Astrocyte (in vitro differentiated cells and primary cell): ENCODE results near the gene SLC44A1. TPM values are rescaled to one million over a fixed set of nuclear protein-coding genes. Genes with fewer than 3 reads are reported as not detected.

Experiments used
- DNase-seq: peaks from one replicate; pipeline ENCODE4 v3.0.0-alpha.2; 2010; ENCODE audit warnings: low read depth
- FAIRE-seq: peaks from 2 replicates; lab custom pipeline; 2011; peaks lifted over from hg19 to GRCh38; lab: Jason Lieb, UNC
- H2AFZ ChIP-seq: 2 replicates; pipeline ENCODE4 v1.6.0; 2012; ENCODE audit warnings: low read depth, low read length, inconsistent platforms
- H3K27ac ChIP-seq: 2 replicates; pipeline ENCODE4 v1.5.1; 2011; ENCODE audit warnings: low read depth, low read length, inconsistent platforms
- H3K27me3 ChIP-seq: 2 replicates; pipeline ENCODE4 v1.6.0; 2011; ENCODE audit warnings: low read length, inconsistent platforms; ENCODE audit not compliant: insufficient read depth
- H3K36me3 ChIP-seq: 2 replicates; pipeline ENCODE4 v1.5.1; 2011; ENCODE audit warnings: low read length, inconsistent platforms; ENCODE audit not compliant: insufficient read depth
- H3K4me1 ChIP-seq: 2 replicates; pipeline ENCODE4 v1.5.1; 2011; ENCODE audit warnings: low read length, inconsistent platforms; ENCODE audit not compliant: insufficient read depth
- H3K4me2 ChIP-seq: 2 replicates; pipeline ENCODE4 v1.6.0; 2012; ENCODE audit warnings: low read length, inconsistent platforms
- H3K4me3 ChIP-seq: 2 replicates; pipeline ENCODE4 v1.5.1; 2011; ENCODE audit warnings: low read depth, mild to moderate bottlenecking, low read length, inconsistent platforms; ENCODE audit not compliant: insufficient read depth
- H3K79me2 ChIP-seq: 2 replicates; pipeline ENCODE4 v1.6.0; 2012; ENCODE audit warnings: mild to moderate bottlenecking, low read length, inconsistent platforms; ENCODE audit not compliant: insufficient read depth
- H3K9ac ChIP-seq: 2 replicates; pipeline ENCODE4 v1.6.0; 2012; ENCODE audit warnings: mild to moderate bottlenecking, low read length, inconsistent platforms
- H3K9me3 ChIP-seq: 2 replicates; pipeline ENCODE4 v1.5.1; 2012; ENCODE audit warnings: low read depth, mild to moderate bottlenecking, low read length, inconsistent platforms; ENCODE audit not compliant: insufficient read depth
- H4K20me1 ChIP-seq: 2 replicates; pipeline ENCODE4 v1.6.0; 2012; ENCODE audit warnings: low read length, inconsistent platforms; ENCODE audit not compliant: insufficient read depth
- H3K27ac Mint-ChIP-seq: one replicate; pipeline ENCODE4 v1.8.0; 2021; ENCODE audit warnings: mild to moderate bottlenecking, mixed read lengths; ENCODE audit not compliant: unreplicated experiment
- H3K27me3 Mint-ChIP-seq: one replicate; pipeline ENCODE4 v1.8.0; 2021; ENCODE audit warnings: low read depth, mixed read lengths; ENCODE audit not compliant: unreplicated experiment
- H3K36me3 Mint-ChIP-seq: one replicate; pipeline ENCODE4 v1.8.0; 2021; ENCODE audit warnings: low read depth, mixed read lengths; ENCODE audit not compliant: unreplicated experiment
- H3K4me1 Mint-ChIP-seq: one replicate; pipeline ENCODE4 v1.8.0; 2021; ENCODE audit warnings: low read depth, mixed read lengths; ENCODE audit not compliant: unreplicated experiment
- H3K4me3 Mint-ChIP-seq: one replicate; pipeline ENCODE4 v1.8.0; 2021; ENCODE audit warnings: mild to moderate bottlenecking, moderate library complexity, mixed read lengths; ENCODE audit not compliant: unreplicated experiment
- H3K9me3 Mint-ChIP-seq: one replicate; pipeline ENCODE4 v1.8.0; 2021; ENCODE audit warnings: mild to moderate bottlenecking, mixed read lengths; ENCODE audit not compliant: unreplicated experiment
- EZH2 ChIP-seq: IDR thresholded peaks from 2 replicates; pipeline ENCODE4 v1.6.1; 2012; ENCODE audit warnings: mild to moderate bottlenecking, low read length, inconsistent platforms; ENCODE audit not compliant: insufficient read depth
- total RNA-seq: library from RNA; stranded (reverse); gene quantifications from 2 replicates; pipeline ENCODE4 v1.2.1, GENCODE V29; 2021
- TF ChIP-seq, protein P1 (sequence below): IDR thresholded peaks from 2 replicates; pipeline ENCODE4 v1.5.1; 2011; ENCODE audit warnings: low read depth, mild to moderate bottlenecking, inconsistent platforms, low read length, moderate library complexity; ENCODE audit not compliant: insufficient read depth

The SLC44A1 gene
- total RNA-seq, 1 donor from 2014 or later: 43.8 TPM

DNA sequence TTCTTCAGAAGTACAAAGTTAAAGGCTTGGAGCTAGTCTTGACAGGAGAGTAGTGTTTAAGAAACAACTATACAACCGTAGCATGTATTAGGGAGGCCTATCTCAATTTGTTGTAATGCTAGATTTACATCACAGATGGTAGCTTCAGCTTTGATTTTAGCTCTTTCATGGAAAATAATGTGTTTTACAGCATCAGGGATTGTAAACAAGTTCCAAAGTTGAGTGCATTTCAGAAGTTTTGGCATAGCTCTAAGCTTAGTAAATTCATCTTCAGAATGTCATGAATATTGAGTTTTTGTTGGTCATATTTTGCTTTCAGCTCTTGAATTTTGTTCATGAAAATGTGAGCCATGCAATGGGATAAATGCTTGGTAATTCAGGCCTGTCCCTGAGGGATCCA is 30.7 kb downstream of the SLC44A1 start:
- Mint-ChIP-seq H3K9me3 (no peaks in the 10 kb centered on the region), H3K27me3 (no peaks in the 10 kb centered on the region), H3K4me1 (peaks cover 22% of the 10 kb centered on the region), H3K4me3 (no peak overlapping the region), H3K27ac (no peak overlapping the region), H3K36me3 (no peaks in the 10 kb centered on the region)
- H3K4me2 ChIP-seq: no peak overlapping the region
- H3K27ac ChIP-seq: no peak overlapping the region
- no peak overlapping the region for H2AFZ ChIP-seq
- H4K20me1 ChIP-seq: no peaks in the 10 kb centered on the region
- no peak overlapping the region for H3K9ac ChIP-seq
- no peak for DNase-seq
- no peaks in the 10 kb centered on the region for H3K36me3 ChIP-seq
- FAIRE-seq: no peak
- no peaks in the 10 kb centered on the region for H3K27me3 ChIP-seq
- H3K4me3 ChIP-seq: no peak overlapping the region
- no peaks in the 10 kb centered on the region for H3K79me2 ChIP-seq
- TF ChIP-seq, protein P1, sequence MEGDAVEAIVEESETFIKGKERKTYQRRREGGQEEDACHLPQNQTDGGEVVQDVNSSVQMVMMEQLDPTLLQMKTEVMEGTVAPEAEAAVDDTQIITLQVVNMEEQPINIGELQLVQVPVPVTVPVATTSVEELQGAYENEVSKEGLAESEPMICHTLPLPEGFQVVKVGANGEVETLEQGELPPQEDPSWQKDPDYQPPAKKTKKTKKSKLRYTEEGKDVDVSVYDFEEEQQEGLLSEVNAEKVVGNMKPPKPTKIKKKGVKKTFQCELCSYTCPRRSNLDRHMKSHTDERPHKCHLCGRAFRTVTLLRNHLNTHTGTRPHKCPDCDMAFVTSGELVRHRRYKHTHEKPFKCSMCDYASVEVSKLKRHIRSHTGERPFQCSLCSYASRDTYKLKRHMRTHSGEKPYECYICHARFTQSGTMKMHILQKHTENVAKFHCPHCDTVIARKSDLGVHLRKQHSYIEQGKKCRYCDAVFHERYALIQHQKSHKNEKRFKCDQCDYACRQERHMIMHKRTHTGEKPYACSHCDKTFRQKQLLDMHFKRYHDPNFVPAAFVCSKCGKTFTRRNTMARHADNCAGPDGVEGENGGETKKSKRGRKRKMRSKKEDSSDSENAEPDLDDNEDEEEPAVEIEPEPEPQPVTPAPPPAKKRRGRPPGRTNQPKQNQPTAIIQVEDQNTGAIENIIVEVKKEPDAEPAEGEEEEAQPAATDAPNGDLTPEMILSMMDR: no peak
- TF ChIP-seq EZH2: no peak
- no peaks in the 10 kb centered on the region for H3K4me1 ChIP-seq
- no peaks in the 10 kb centered on the region for H3K9me3 ChIP-seq

DNA sequence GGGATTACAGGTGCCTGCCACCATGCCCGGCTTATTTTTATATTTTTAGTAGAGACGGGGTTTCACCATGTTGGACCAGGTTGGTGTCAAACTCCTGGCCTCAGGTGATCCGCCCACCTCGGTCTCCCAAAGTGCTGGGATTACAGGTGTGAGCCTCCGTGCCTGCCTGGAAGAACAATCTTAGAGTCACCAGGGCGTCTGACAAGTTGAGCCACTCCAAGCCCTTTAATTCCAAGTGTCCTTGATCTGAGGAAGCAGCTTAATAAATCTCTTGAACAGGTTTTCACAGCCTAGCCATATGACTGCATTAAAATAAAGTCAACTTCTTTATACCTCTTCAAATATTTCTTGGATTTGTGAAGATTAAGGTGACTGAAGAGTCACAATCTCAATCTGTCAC is 31.5 kb downstream of the SLC44A1 start:
- no peak overlapping the region for H3K4me3 ChIP-seq
- Mint-ChIP-seq H3K27me3 (no peaks in the 10 kb centered on the region), H3K36me3 (no peaks in the 10 kb centered on the region), H3K27ac (no peak overlapping the region), H3K9me3 (no peaks in the 10 kb centered on the region), H3K4me1 (peaks cover 19% of the 10 kb centered on the region), H3K4me3 (no peak overlapping the region)
- TF ChIP-seq, protein P1: no peak
- no peak for DNase-seq
- H4K20me1 ChIP-seq: no peaks in the 10 kb centered on the region
- H3K4me2 ChIP-seq: no peak overlapping the region
- no peak overlapping the region for H3K27ac ChIP-seq
- no peaks in the 10 kb centered on the region for H3K4me1 ChIP-seq
- H3K36me3 ChIP-seq: no peaks in the 10 kb centered on the region
- no peaks in the 10 kb centered on the region for H3K27me3 ChIP-seq
- H2AFZ ChIP-seq: no peak overlapping the region
- no peaks in the 10 kb centered on the region for H3K9me3 ChIP-seq
- FAIRE-seq: no peak
- H3K79me2 ChIP-seq: no peaks in the 10 kb centered on the region
- no peak overlapping the region for H3K9ac ChIP-seq

DNA sequence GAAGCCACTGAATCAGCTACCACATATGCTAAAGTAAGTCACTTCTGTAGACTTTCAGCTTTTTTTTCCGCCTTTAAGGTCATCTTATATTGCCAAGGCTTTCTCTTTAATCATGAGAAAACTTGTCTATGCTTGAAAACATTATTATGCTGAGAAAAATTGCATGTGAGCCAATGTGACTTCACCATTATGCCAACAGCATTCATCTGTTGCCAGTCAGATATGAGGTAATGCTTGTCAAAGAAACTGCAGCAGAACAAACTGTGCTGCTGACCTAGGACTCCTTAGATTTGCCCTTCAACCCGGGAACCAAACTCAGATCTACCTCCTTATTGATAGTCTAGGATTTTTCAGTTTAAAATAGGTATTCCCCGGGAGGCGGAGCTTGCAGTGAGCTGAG is 34.3 kb downstream of the SLC44A1 start:
- Mint-ChIP-seq H3K9me3 (no peaks in the 10 kb centered on the region), H3K27me3 (no peaks in the 10 kb centered on the region), H3K4me3 (no peak overlapping the region), H3K27ac (no peak overlapping the region), H3K4me1 (peaks cover 27% of the 10 kb centered on the region), H3K36me3 (peaks cover 3% of the 10 kb centered on the region)
- FAIRE-seq: no peak
- no peaks in the 10 kb centered on the region for H3K9me3 ChIP-seq
- no peaks in the 10 kb centered on the region for H3K4me1 ChIP-seq
- H3K4me2 ChIP-seq: no peak overlapping the region
- H3K9ac ChIP-seq: no peak overlapping the region
- DNase-seq: no peak
- TF ChIP-seq, protein P1: no peak
- no peak for TF ChIP-seq EZH2
- no peak overlapping the region for H3K4me3 ChIP-seq
- no peak overlapping the region for H2AFZ ChIP-seq
- no peak overlapping the region for H3K27ac ChIP-seq
- H3K36me3 ChIP-seq: no peaks in the 10 kb centered on the region
- H3K27me3 ChIP-seq: no peaks in the 10 kb centered on the region
- peaks cover 4% of the 10 kb centered on the region for H3K79me2 ChIP-seq
- no peaks in the 10 kb centered on the region for H4K20me1 ChIP-seq
